HG03045 (cell line): ENCODE results near the gene C19orf53.
A peak's percentile ranks its signal among the peaks of the same experiment; 100 is the strongest.
"Not testable (repeated sequence)": the region's sequence is repeated elsewhere in the genome, so short reads cannot be mapped to it uniquely, and the experiment has no call there.

ENCODE experiments used
- ATAC-seq: cut with Tn5 transposase; IDR thresholded peaks from one replicate; pipeline ENCODE4 v1.9.1; 2021; ENCODE audit warnings: mild to moderate bottlenecking, moderate library complexity; ENCODE audit not compliant: unreplicated experiment

Gene C19orf53

DNA sequence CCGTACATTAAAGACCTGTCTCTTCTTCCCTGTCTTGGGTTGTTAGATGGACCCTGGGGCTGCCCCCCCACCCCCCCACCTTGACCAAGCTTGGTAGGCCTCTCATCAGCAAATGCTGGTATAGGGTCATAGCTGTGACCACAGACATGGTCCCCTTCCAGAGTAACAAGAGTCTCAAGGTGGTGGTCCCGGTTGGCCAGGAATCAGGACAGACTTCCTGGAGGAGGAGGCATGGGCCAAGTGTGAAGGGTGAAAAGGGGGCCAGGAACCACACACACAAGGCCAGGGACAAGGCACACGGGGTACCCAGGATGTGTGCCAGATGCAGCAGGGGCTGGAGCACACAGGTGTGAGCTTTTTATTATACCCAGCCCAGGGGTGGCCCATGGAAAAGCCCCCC lies 11.0 kb upstream of the C19orf53 start:
- ATAC-seq = no peak

DNA sequence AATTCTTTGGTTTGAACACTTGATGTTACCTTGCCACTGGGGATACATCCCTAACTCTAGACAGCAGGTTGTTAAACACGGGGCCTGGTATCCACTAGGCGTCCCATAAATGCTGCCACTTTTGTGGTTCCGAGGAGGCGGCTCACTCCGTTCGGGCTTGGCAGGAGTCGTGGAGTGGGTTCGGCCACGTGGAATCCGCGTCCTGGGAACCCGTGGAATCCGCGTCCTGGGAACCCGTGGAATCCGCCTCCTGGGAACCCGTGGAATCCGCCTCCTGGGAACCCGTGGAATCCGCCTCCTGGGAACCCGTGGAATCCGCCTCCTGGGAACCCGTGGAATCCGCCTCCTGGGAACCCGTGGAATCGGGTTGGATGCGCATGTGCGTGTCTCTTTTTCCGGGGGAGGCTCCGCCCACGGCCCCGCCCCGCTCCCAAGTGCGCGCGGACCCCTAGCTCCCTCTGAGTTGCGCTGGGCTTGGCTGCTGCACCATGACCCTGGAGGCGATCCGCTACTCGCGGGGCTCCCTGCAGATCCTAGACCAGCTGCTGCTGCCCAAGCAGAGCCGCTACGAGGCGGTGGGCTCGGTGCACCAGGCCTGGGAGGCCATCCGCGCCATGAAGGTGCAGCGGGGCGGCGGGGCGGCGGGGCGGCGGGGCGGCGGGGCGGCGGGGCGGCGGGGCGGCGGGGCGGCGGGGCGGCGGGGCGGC lies 10.0 kb upstream of the C19orf53 start, which contains the start of gene MRI1:
Gene MRI1 (plus strand): TSS at position 422 of the 707 bp plus-strand sequence. CDS start 67 bp downstream, at position 489.
- peak; percentile 71 for ATAC-seq

DNA sequence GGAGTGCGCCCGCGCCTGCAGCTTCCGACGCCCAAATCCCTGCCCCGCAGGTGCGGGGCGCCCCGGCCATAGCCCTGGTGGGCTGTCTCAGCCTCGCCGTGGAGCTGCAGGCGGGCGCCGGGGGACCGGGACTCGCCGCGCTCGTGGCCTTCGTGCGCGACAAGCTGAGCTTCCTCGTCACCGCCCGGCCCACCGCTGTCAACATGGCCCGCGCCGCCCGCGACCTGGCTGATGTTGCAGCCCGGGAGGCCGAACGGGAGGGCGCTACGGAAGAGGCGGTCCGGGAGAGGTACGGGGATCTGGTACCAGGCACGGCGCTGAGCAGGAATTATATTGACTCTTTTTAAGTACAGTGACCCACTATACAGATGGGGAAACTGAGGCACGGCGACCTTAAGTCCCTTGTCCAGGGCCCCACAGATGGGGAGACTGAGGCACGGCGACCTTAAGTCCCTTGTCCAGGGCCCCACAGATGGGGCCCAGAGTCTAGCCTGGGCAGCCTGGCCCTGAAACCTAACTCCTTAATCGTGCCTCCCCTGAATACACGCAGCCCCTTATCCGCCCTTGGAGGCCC lies 9.3 kb upstream of the C19orf53 start:
- no peak for ATAC-seq

DNA sequence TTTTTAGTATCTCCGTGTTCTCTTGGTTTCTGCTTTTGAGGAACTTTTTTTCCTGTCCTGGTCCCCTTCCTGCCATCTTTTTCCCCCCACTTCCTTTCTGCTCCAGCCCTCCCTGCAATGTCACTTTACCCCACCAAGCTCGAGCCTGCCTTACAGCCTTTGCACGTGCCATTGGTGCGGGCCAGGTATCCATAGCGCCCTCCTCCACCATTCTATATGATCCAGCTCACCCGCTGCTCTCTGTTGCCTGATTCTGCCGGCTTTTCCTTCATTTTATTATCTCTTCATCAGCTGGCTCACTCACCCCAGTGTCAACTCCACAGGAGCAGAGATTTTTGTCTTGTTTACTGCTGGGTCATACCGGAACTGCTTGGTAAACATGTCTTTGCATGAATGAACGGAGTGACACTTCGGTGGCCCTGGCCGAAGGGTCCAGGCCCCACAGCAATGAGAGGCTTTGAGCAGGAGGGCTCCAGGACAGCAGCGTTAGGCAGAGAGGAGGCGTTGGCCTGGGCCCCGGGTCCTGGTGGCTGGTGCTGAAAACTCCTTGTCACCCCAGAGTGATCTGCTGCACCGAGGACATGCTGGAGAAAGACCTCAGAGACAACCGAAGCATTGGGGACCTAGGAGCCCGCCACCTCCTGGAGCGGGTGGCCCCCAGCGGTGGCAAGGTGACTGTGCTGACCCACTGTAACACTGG lies 8.7 kb upstream of the C19orf53 start:
- ATAC-seq = no peak

DNA sequence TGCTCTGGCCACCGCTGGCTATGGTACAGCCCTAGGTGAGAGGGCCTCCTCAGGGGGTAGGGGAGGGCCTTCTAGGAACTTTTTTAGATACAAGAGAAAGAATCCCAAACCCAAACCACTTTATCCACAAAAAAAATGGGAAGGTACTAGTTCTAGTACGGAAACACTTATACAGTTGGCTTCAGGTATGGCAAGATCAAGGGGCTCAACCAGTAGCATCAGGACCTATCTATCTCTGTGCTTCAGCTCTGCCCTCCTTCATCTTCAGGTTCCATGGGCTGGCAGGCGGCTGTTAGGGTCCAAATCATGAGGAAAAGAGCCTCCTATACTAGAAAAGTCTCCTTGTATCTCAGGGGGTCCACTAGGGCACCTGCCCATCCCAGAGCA lies 8.2 kb upstream of the C19orf53 start:
- no peak for ATAC-seq

DNA sequence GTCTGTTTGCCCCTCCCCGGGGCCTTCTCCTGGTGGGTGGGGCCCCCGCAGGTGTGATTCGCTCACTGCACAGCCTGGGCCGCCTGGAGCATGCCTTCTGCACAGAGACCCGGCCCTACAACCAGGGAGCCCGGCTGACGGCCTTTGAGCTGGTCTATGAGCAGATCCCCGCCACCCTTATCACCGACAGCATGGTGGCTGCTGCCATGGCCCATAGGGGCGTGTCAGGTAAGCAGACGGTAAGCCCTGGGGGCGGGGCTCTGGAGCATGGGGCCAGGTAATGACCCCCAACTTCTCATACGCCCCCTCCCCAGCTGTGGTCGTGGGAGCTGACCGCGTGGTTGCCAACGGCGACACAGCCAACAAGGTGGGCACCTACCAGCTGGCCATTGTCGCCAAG lies 5.7 kb upstream of the C19orf53 start:
- no peak for ATAC-seq

DNA sequence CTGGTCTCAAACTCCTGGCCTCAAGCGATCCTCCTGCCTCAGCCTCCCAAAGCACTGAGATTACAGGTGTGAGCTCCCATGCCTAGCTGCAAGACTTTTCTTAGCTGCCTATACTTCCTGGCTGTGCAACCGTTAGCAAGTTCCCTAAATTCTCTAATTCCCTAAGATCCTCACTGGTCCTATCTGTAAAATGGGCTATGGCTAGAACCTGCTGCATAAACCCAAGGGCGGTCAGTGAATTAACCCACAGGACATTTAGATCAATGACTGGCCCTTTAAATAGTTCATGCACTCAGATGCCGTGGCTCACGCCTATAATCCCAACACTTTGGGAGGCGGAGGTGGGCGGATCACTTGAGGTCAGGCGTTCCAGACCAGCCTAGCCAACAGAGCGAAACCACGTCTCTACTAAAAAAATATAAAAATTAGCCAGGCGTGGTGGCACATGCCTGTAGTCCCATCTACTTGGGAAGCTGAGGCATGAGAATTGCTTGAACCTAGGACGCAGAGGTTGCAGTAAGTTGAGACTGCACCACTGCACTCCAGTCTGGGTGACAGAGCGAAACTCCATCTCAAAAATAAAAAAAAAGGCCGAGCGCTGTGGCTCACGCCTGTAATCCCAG lies 4.1 kb upstream of the C19orf53 start:
- ATAC-seq = no peak

DNA sequence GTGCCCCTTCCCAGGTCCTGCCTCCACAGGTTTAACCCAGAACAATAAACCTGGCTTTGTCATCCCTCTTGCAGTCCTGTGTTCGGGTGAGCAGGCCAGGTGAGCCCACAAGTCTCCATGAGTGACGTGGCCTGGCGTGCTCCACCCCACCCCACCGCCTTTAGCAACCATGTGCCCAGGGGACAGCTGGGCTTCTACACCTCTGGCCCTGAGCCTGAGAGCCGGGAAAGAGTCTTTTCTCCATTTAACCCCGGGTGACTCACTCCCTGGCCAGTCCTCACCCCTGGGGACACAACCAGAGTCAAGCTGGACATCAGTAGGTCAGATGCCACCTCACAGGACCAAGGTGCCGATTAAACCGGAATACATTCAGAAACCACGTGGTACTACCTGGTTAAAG lies 4.1 kb downstream of the C19orf53 start:
- ATAC-seq = no peak

DNA sequence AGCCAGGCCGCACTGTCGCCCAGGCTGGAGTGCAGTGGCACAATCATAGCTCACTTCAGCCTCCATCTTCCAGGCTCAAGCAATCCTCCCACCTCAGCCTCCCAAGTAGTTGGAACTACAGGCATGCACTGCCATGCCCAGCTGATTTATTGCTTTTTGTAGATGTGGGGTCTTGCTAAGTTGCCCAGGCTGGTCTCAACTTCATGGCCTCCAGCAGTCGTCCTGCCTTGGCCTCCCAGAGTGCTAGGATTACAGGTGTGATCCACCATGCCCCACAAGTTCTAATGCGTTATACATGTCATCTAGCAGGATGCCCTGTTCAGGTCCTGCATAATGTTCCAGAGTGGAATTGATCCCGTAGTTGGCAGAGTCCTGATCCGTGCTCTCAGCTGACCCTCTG lies 4.6 kb downstream of the C19orf53 start:
- ATAC-seq = no peak

DNA sequence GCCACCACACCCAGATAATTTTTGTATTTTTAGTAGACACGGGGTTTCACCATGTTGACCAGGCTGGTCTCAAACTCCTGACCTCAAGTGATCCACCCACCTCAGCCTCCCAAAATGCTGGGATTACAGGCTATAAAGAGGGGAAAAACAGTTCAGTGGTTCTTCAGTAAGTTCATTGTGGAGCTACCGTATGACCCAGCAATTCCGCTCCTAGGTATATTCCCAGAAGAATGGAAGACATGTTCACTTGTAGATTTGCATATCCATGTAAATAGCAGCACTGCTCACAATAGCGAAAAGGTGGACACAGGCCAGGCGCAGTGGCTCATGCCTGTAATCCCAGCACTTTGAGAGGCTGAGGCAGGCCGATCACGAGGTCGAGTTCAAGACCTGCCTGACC lies 5.5 kb downstream of the C19orf53 start:
- not testable (repeated sequence) for ATAC-seq

DNA sequence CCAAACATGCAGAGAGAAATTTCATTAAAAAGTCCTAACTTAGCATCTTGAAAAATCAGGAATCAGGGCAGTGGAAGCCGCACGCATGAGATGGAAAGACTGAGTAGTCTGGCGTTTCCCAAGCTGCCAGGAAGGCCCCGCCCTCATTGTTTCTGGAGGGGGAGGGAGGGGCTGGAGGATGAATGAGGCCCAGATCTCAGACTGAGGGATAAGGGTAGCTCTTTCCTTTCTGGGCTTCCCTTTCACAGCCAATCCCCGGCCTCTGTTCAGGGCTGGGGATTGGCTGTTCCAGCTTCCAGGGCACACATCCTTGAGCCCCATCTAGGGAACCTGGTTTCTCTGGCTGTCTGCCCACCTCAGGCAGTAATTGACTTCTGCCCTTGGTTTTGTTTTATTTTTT lies 7.3 kb downstream of the C19orf53 start:
- ATAC-seq = no peak

DNA sequence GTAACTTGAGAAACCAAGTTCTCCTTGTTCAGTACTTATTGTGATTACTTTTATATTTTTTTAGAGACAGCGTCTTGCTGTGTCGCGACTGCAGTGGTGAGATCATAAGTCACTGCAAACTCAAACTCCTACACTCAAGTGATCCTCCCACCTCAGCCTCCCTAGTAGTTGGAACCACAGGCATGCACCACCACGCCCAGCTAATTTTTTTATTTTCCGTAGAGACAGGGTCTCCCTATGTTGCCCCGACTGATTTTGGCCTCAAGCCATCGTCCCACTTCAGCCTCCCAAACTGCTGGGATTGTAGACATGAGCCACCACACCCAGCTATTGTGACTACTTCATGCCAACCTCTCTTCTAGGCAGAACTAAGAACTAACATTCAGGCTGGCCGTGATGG lies 8.3 kb downstream of the C19orf53 start:
- no peak for ATAC-seq

DNA sequence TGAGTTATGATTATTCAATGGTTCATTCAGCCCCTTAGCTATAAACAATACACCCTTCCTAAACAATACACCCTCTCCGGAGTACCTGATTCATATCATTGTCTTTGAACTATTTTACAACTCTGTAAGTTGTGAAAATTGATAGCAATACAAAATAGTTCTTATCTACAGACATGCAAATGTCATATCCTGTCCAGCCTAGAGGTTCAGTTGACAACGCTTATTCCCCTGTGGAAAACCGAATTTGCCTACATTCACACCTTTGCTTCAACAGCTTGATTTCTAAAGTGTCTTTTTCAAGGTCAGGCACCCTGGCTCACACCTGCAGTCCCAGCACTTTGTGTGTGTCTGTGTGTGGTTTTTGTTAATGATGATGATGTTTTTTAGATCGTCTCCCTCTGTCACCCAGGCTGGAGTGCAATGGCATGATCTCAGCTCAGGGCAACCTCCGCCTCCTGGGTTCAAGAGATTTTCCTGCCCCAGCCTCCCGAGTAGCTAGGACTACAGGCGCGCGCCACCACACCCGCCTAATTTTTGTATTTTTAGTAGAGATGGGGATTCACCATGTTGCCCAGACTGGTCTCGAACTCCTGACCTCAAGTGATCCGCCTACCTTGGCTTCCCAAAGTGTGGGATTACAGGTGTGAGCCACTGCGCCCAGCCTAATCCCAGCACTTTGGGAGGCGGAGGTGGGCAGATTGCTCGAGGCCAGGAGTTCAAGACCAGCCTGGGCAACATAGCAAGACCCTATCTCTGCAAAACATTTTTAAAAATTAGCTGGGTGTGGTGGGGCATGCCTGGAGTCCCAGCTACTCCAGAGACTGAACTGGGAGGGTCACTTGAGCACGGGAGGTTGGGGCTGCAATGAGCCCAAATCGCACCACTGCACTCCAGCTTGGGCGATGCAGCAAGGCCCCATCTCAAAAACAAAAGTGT lies 9.6 kb downstream of the C19orf53 start:
- no peak for ATAC-seq

DNA sequence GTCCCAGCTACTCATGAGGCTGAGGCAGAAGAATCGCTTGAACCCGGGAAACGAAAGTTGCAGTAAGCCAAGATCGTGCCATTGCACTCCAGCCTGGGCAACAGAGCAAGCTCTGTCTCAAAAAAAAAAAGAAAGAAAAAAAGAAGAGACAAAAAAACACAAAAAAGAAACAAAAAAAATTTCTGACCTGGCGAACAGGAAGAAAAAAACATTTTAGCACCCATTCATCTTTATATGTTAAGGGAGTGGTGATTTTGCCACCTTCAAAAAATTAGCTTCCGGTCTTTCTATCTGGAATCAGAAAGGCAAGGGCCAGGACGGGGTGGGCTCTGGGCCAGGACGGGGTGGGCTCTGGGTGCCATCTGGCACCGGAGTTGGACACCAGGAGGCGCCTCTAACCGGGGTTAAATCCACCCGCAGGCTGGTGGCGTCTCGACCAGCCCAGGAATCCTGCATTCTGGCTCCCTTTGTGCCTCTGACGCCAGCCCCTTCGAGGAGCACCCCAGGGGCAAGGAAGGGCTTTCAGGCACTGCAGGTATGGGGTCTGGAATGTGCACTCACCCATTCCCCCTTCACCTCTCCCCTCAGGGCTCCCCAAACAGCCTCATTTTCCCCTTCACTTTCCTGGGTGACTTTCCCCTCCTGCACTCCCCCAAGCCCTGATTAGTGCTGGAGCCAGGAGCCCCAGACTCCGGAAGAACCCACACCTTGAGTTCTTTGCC lies 10.6 kb downstream of the C19orf53 start:
- no peak for ATAC-seq

DNA sequence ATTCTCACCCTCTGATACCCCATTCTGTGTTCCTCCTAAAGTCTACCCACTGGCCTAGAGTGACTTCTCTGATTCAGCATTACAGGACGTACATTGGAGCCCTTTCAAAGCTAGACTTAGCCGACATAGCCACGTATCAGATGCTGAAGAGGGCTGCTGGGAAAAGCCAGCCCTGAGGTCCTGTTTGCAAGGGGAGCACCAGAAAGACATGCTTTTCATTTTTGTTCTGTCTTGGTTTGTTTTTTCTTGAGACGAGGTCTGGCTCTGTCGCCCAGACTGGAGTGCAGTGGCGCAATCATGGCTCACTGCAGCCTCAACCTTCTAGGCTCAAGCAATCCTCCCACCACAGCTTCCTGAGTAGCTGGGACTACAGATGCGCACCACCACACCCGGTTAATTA lies 14.7 kb downstream of the C19orf53 start:
- ATAC-seq = no peak

DNA sequence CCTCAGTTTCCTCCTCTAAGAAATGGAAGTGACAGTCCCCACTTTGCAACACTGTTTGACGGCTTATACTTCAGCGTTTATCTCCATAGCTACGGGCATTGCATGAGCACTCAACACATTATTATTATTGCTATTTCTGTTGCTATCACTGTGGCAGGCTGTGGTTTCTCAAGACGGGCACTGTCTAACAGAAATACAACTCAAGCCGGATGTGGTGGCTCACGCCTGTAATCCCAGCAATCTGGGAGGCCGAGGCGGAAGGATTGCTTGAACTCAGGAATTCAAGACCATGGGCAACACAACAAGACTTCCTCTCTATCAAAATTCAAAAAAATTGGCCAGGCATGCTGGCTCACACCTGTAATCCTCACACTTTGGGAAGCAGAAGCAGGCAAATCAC lies 16.1 kb downstream of the C19orf53 start:
- no peak for ATAC-seq

DNA sequence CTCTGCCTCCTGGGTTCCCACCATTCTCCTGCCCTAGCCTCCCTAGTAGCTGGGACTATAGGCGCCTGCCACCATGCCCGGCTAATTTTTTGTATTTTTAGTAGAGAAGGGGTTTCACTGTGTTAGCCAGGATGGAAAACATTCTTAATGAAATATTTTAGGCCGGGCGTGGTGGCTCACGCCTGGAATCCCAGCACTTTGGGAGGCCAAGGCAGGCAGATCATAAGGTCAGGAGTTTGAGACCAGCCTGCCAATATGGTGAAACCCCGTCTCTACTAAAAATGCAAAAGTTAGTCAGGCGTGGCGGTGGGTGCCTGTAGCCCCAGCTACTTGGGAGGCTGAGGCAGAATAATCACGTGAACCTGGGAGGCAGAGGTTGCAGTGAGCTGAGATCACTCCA lies 19.1 kb downstream of the C19orf53 start:
- not testable (repeated sequence) for ATAC-seq

DNA sequence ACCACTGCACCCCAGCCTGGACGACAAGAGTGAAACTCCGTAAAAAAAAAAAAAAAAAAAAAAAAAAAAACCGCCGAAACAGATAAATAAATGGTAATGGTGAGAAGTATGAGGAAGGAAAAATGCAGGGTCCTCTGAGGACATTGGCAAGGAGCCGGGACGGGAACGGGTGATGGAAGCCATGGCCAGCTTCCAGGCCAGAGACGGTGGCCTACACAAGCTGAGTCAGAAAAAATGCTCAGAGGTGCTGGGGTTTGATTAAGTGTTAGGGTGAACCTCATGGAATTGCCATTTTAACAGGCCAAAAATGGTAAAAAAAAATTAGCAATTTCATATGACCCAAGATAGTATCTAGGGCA lies 20.1 kb downstream of the C19orf53 start:
- ATAC-seq = no peak

DNA sequence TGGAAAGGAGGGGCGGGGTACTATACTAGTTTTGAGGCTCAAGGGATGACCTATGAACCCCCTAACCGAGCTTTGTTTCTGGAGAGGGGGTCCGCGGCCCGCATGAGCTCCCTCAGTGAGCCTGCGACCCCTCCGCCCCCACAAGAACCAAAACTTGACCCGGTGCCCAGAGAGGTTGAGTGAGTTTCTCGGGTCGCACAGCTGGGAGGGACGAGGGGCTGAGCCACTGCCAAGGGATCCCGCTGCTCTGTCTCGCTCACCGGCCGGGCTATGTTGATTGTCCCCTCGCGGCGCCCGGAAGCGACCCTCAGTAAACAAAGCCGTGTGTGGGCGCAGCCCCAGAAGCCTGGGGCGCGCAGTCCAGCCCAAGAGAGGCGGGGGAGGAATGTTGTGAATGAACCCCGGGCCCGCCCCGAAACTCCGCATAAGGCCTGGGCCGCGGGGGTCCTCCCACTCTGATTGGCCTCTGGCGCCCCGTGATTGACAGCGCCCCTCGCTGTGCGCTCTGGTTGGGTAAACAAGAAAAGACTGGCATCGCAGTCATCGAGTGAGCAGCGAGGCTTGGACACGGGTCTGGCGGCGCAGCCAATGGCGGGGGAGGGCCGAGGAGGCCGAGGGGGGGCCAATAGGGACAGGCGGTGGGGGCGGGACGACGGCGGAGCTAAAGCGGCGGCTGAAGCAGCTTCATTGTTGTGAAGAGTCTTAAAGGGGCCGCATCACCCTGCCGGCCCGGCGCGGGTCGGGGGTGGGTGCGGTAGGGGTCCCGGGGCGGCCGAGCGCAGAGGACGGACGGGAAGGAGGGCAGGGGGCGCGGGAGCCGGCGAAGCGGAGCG lies 20.7 kb downstream of the C19orf53 start, which contains the start of gene ZSWIM4:
Gene ZSWIM4 (plus strand): TSS at position 687 of the 833 bp plus-strand sequence. CDS start 206 bp downstream, outside the sequence.
- peak; percentile 95 for ATAC-seq
